SKM-1 (cell line): ENCODE data around the gene OSGEP.
"Not testable (repeated sequence)": the region's sequence is repeated elsewhere in the genome, so short reads cannot be mapped to it uniquely, and the experiment has no call there.

Experiments
- DNase-seq: peaks from one replicate; lab custom pipeline; 2025; ENCODE audit not compliant: unreplicated experiment; lab: John Stamatoyannopoulos, UW

The OSGEP gene

GRCh38 chr14:20469890-20470602 lies 15.4 kb upstream of the OSGEP start:
- DNase-seq = peak; percentile 58

GRCh38 chr14:20469242-20469889 lies 14.8 kb upstream of the OSGEP start, which contains the start of gene PNP:
Gene PNP (plus strand): TSS chr14:20469406. CDS start chr14:20469525, 119 bp downstream.
- DNase-seq = peak; percentile 47

GRCh38 chr14:20468764-20469241 lies 14.2 kb upstream of the OSGEP start:
- no peak for DNase-seq

- peak; percentile 99 for DNase-seq
These were observed 6.9 kb upstream of the OSGEP start, which contains the start of gene PIP4P1 for GRCh38 chr14:20461225-20462141. Gene PIP4P1 (minus strand): TSS chr14:20461434. CDS start chr14:20461325, 109 bp downstream.

GRCh38 chr14:20460458-20461224 lies 6.0 kb upstream of the OSGEP start:
- DNase-seq = no peak

GRCh38 chr14:20458031-20458789 lies 3.6 kb upstream of the OSGEP start:
- no peak for DNase-seq

- no peak for DNase-seq
These were observed 2.4 kb upstream of the OSGEP start for GRCh38 chr14:20456971-20457370.

- no peak for DNase-seq
These were observed 1.0 kb upstream of the OSGEP start for GRCh38 chr14:20455355-20456300.

GRCh38 chr14:20452831-20453230 lies 1.8 kb downstream of the OSGEP start:
- not testable (repeated sequence) for DNase-seq

GRCh38 chr14:20446889-20447288 lies 7.7 kb downstream of the OSGEP start:
- DNase-seq = no peak

- DNase-seq = not testable (repeated sequence)
These were observed 11.0 kb downstream of the OSGEP start for GRCh38 chr14:20443650-20444049.

GRCh38 chr14:20441461-20441860 lies 13.2 kb downstream of the OSGEP start:
- no peak for DNase-seq

- DNase-seq = no peak
These were observed 13.7 kb downstream of the OSGEP start for GRCh38 chr14:20440882-20441281.

- DNase-seq = no peak
These were observed 14.1 kb downstream of the OSGEP start for GRCh38 chr14:20440465-20440864.

GRCh38 chr14:20438664-20439063 lies 15.9 kb downstream of the OSGEP start:
- no peak for DNase-seq

- DNase-seq = no peak
These were observed 18.3 kb downstream of the OSGEP start for GRCh38 chr14:20436363-20436755.

GRCh38 chr14:20435582-20436362 lies 18.8 kb downstream of the OSGEP start, which contains the start of gene KLHL33:
Gene KLHL33 (minus strand): TSS chr14:20436166. CDS start chr14:20435811, 355 bp downstream.
- no peak for DNase-seq
